Dendritic cell treated with granulocyte-macrophage colony-stimulating factor and Interleukin-4, amounts not matched to agents 40 ng/mL and 50 ng/mL, for 4 days (primary cell): ENCODE data around the gene RRAS.

ENCODE experiments used
- H3K27ac Mint-ChIP-seq: one replicate; pipeline ENCODE4 v1.8.0; 2022; ENCODE audit warnings: mild to moderate bottlenecking, mixed read lengths
- H3K27me3 Mint-ChIP-seq: one replicate; pipeline ENCODE4 v1.8.0; 2022; ENCODE audit warnings: mild to moderate bottlenecking, mixed read lengths
- H3K36me3 Mint-ChIP-seq: one replicate; pipeline ENCODE4 v1.8.0; 2022; ENCODE audit warnings: low read depth, mixed read lengths
- H3K4me1 Mint-ChIP-seq: one replicate; pipeline ENCODE4 v1.8.0; 2022; ENCODE audit warnings: low read depth, mixed read lengths
- H3K4me3 Mint-ChIP-seq: one replicate; pipeline ENCODE4 v1.8.0; 2022; ENCODE audit warnings: mild to moderate bottlenecking, moderate library complexity, mixed read lengths
- H3K9me3 Mint-ChIP-seq: one replicate; pipeline ENCODE4 v1.8.0; 2022; ENCODE audit warnings: mixed read lengths
- intact Hi-C: fragments of 100-400 bp; cut with micrococcal nuclease; formaldehyde crosslinking; loops from one replicate; pipeline ENCODE4 v1.15.0; 2022

Gene RRAS

GRCh38 chr19:49653466-49653806 is 13.5 kb upstream of the RRAS start:
- H3K4me1 Mint-ChIP-seq = no peaks in the 10 kb centered on the region
- no peak overlapping the region for H3K27ac Mint-ChIP-seq
- H3K9me3 Mint-ChIP-seq = no peaks in the 10 kb centered on the region
- peaks cover 96% of the 10 kb centered on the region for H3K36me3 Mint-ChIP-seq
- H3K27me3 Mint-ChIP-seq = no peaks in the 10 kb centered on the region
- H3K4me3 Mint-ChIP-seq = no peak overlapping the region
- intact Hi-C loops = no loop called here

GRCh38 chr19:49652551-49653465 is 12.9 kb upstream of the RRAS start:
- Mint-ChIP-seq H3K4me1 (no peaks in the 10 kb centered on the region), H3K27me3 (no peaks in the 10 kb centered on the region), H3K4me3 (no peak overlapping the region), H3K36me3 (peaks cover 96% of the 10 kb centered on the region), H3K27ac (no peak overlapping the region), H3K9me3 (no peaks in the 10 kb centered on the region)
- intact Hi-C loops = no loop called here

- Mint-ChIP-seq H3K36me3 (peaks cover 96% of the 10 kb centered on the region), H3K4me3 (no peak overlapping the region), H3K9me3 (no peaks in the 10 kb centered on the region), H3K4me1 (no peaks in the 10 kb centered on the region), H3K27ac (no peak overlapping the region), H3K27me3 (no peaks in the 10 kb centered on the region)
- intact Hi-C loops = no loop called here
Measured at GRCh38 chr19:49651820-49652550, 12.0 kb upstream of the RRAS start.

GRCh38 chr19:49651029-49651819 is 11.3 kb upstream of the RRAS start:
- intact Hi-C loops = no loop called here
- Mint-ChIP-seq H3K4me1 (peaks cover under 1% of the 10 kb centered on the region), H3K4me3 (no peak overlapping the region), H3K27ac (no peak overlapping the region), H3K27me3 (no peaks in the 10 kb centered on the region), H3K36me3 (peaks cover 96% of the 10 kb centered on the region), H3K9me3 (no peaks in the 10 kb centered on the region)

GRCh38 chr19:49646586-49646985 is 6.6 kb upstream of the RRAS start:
- Mint-ChIP-seq H3K27ac (no peak overlapping the region), H3K4me3 (no peak overlapping the region), H3K36me3 (peaks cover 81% of the 10 kb centered on the region), H3K9me3 (no peaks in the 10 kb centered on the region), H3K4me1 (peaks cover 33% of the 10 kb centered on the region), H3K27me3 (no peaks in the 10 kb centered on the region)
- intact Hi-C loops = no loop called here

GRCh38 chr19:49645995-49646394 is 6.1 kb upstream of the RRAS start:
- no peaks in the 10 kb centered on the region for H3K9me3 Mint-ChIP-seq
- no peak overlapping the region for H3K27ac Mint-ChIP-seq
- H3K36me3 Mint-ChIP-seq = peaks cover 77% of the 10 kb centered on the region
- peaks cover 35% of the 10 kb centered on the region for H3K4me1 Mint-ChIP-seq
- no peaks in the 10 kb centered on the region for H3K27me3 Mint-ChIP-seq
- no peak overlapping the region for H3K4me3 Mint-ChIP-seq
- intact Hi-C loops = no loop called here

GRCh38 chr19:49645592-49645991 is 5.6 kb upstream of the RRAS start:
- no peak overlapping the region for H3K27ac Mint-ChIP-seq
- H3K36me3 Mint-ChIP-seq = peaks cover 77% of the 10 kb centered on the region

GRCh38 chr19:49643466-49643865 is 3.5 kb upstream of the RRAS start:
- Mint-ChIP-seq H3K27ac (no peak overlapping the region), H3K27me3 (no peaks in the 10 kb centered on the region), H3K9me3 (no peaks in the 10 kb centered on the region), H3K4me3 (no peak overlapping the region), H3K4me1 (peaks cover 52% of the 10 kb centered on the region), H3K36me3 (peaks cover 67% of the 10 kb centered on the region)
- intact Hi-C loops = loop anchor here (5.0 kb wide), 1 partner anchor 191 kb away; the partner anchor contains the start of genes ALDH16A1 and PIH1D1

More at GRCh38 chr19:49645592-49645991, 5.6 kb upstream of the RRAS start:
- Mint-ChIP-seq H3K4me3 (no peak overlapping the region), H3K27me3 (no peaks in the 10 kb centered on the region), H3K9me3 (no peaks in the 10 kb centered on the region), H3K4me1 (peaks cover 39% of the 10 kb centered on the region)
- intact Hi-C loops = no loop called here

GRCh38 chr19:49642492-49643035 is 2.6 kb upstream of the RRAS start:
- H3K27ac Mint-ChIP-seq = peak overlapping the region; percentile 100
- peaks cover 61% of the 10 kb centered on the region for H3K4me1 Mint-ChIP-seq
- H3K36me3 Mint-ChIP-seq = peaks cover 58% of the 10 kb centered on the region
- H3K27me3 Mint-ChIP-seq = no peaks in the 10 kb centered on the region
- intact Hi-C loops = loop anchor here (1.0 to 5.0 kb wide), 2 partner anchors 52 to 190 kb away; partner anchors contain the start of genes ALDH16A1 and PIH1D1
- no peaks in the 10 kb centered on the region for H3K9me3 Mint-ChIP-seq
- H3K4me3 Mint-ChIP-seq = peak overlapping the region; percentile 99

- intact Hi-C loops = loop anchor here (1.0 to 5.0 kb wide), 5 partner anchors 23 to 190 kb away; partner anchors contain the start of genes ALDH16A1, BCL2L12, FUZ and IRF3
- Mint-ChIP-seq H3K4me1 (peaks cover 64% of the 10 kb centered on the region), H3K9me3 (no peaks in the 10 kb centered on the region), H3K4me3 (peak within 1 kb of the TSS; percentile 99), H3K36me3 (peaks cover 53% of the 10 kb centered on the region), H3K27ac (peak within 1 kb of the TSS; percentile 100), H3K27me3 (no peaks in the 10 kb centered on the region)
Measured at GRCh38 chr19:49641688-49642491, 1.9 kb upstream of the RRAS start, which contains the start of gene SCAF1. Gene SCAF1, plus strand, starts transcription at chr19:49642209. Its CDS starts 2,818 bp downstream, at chr19:49645027.

GRCh38 chr19:49639401-49640112 is 386 bp downstream of the RRAS start:
- no peaks in the 10 kb centered on the region for H3K9me3 Mint-ChIP-seq
- peaks cover 3% of the 10 kb centered on the region for H3K27me3 Mint-ChIP-seq
- peak overlapping the region; percentile 99 for H3K4me3 Mint-ChIP-seq
- H3K36me3 Mint-ChIP-seq = peaks cover 52% of the 10 kb centered on the region
- intact Hi-C loops = loop anchor here (1.0 to 5.0 kb wide), 6 partner anchors 25 to 187 kb away; partner anchors contain the start of genes ALDH16A1, BCL2L12, FUZ and IRF3
- H3K27ac Mint-ChIP-seq = peak overlapping the region; percentile 100
- peaks cover 66% of the 10 kb centered on the region for H3K4me1 Mint-ChIP-seq
